ENCODE measurements around the gene ADORA3.
A peak's percentile ranks its signal among the peaks of the same experiment; 100 is the strongest.

Gene ADORA3

GRCh38 chr1:111483876-111484275, 19.6 kb downstream of the ADORA3 start:
- H3K27ac ChIP-seq (ENCODE audit: low read length) = no peak overlapping the region
- H3K79me2 ChIP-seq (ENCODE audit: low read length) = no peaks in the 10 kb centered on the region
- H3K36me3 ChIP-seq (replicated peaks; ENCODE audit: insufficient read depth, low read length) = no peaks in the 10 kb centered on the region
- H3K27me3 ChIP-seq (replicated peaks; ENCODE audit: insufficient read depth, low read length) = peaks cover 20% of the 10 kb centered on the region
- no peak overlapping the region for H2AFZ ChIP-seq (ENCODE audit: low read length)
- H3K4me2 ChIP-seq (ENCODE audit: low read depth, low read length) = no peak overlapping the region
- DNase-seq = no peak
- H4K20me1 ChIP-seq (ENCODE audit: insufficient read depth, low read length) = no peaks in the 10 kb centered on the region
- H3K4me3 ChIP-seq (ENCODE audit: low read length) = no peak overlapping the region
- H3K9ac ChIP-seq (ENCODE audit: low read length) = no peak overlapping the region
- no peaks in the 10 kb centered on the region for H3K9me3 ChIP-seq (replicated peaks; ENCODE audit: insufficient read depth, low read length)
- H3K9me2 ChIP-seq (replicated peaks; ENCODE audit: insufficient read depth, low read length) = no peaks in the 10 kb centered on the region
- no peaks in the 10 kb centered on the region for H3F3A ChIP-seq (ENCODE audit: insufficient read depth, low read length)
- no peak for TF ChIP-seq EZH2phosphoT487 (IDR thresholded peaks at IDR 0.05; ENCODE audit: low read length)
- TF ChIP-seq CTCF (IDR thresholded peaks at IDR 0.05; ENCODE audit: low read length) = no peak
- TF ChIP-seq EZH2 (optimal IDR thresholded peaks at IDR 0.05; ENCODE audit: low read depth, low read length) = no peak
- H3K4me1 ChIP-seq (ENCODE audit: low read length) = no peaks in the 10 kb centered on the region

GRCh38 chr1:111483166-111483565, 20.3 kb downstream of the ADORA3 start:
- no peaks in the 10 kb centered on the region for H4K20me1 ChIP-seq (ENCODE audit: insufficient read depth, low read length)
- H3K79me2 ChIP-seq (ENCODE audit: low read length) = no peaks in the 10 kb centered on the region
- peaks cover 26% of the 10 kb centered on the region for H3K27me3 ChIP-seq (replicated peaks; ENCODE audit: insufficient read depth, low read length)
- no peak overlapping the region for H3K4me2 ChIP-seq (ENCODE audit: low read depth, low read length)
- H3K9me2 ChIP-seq (replicated peaks; ENCODE audit: insufficient read depth, low read length) = no peaks in the 10 kb centered on the region
- no peaks in the 10 kb centered on the region for H3K9me3 ChIP-seq (replicated peaks; ENCODE audit: insufficient read depth, low read length)
- no peak overlapping the region for H2AFZ ChIP-seq (ENCODE audit: low read length)
- no peaks in the 10 kb centered on the region for H3F3A ChIP-seq (ENCODE audit: insufficient read depth, low read length)
- TF ChIP-seq EZH2phosphoT487 (IDR thresholded peaks at IDR 0.05; ENCODE audit: low read length) (no peak), CTCF (IDR thresholded peaks at IDR 0.05; ENCODE audit: low read length) (no peak), EZH2 (optimal IDR thresholded peaks at IDR 0.05; ENCODE audit: low read depth, low read length) (no peak)
- DNase-seq = no peak
- H3K4me3 ChIP-seq (ENCODE audit: low read length) = no peak overlapping the region
- no peak overlapping the region for H3K27ac ChIP-seq (ENCODE audit: low read length)
- no peaks in the 10 kb centered on the region for H3K4me1 ChIP-seq (ENCODE audit: low read length)
- H3K36me3 ChIP-seq (replicated peaks; ENCODE audit: insufficient read depth, low read length) = no peaks in the 10 kb centered on the region
- H3K9ac ChIP-seq (ENCODE audit: low read length) = no peak overlapping the region

- Histone ChIP-seq H3K4me2 (ENCODE audit: low read depth, low read length) (no peak overlapping the region), H3K4me3 (ENCODE audit: low read length) (no peak overlapping the region), H3K36me3 (replicated peaks; ENCODE audit: insufficient read depth, low read length) (no peaks in the 10 kb centered on the region), H2AFZ (ENCODE audit: low read length) (no peak overlapping the region), H3K9me2 (replicated peaks; ENCODE audit: insufficient read depth, low read length) (no peaks in the 10 kb centered on the region), H3K79me2 (ENCODE audit: low read length) (no peaks in the 10 kb centered on the region), H3K27me3 (replicated peaks; ENCODE audit: insufficient read depth, low read length) (peaks cover 33% of the 10 kb centered on the region), H4K20me1 (ENCODE audit: insufficient read depth, low read length) (no peaks in the 10 kb centered on the region), H3K9ac (ENCODE audit: low read length) (no peak overlapping the region), H3K9me3 (replicated peaks; ENCODE audit: insufficient read depth, low read length) (no peaks in the 10 kb centered on the region), H3F3A (ENCODE audit: insufficient read depth, low read length) (no peaks in the 10 kb centered on the region), H3K27ac (ENCODE audit: low read length) (no peak overlapping the region), H3K4me1 (ENCODE audit: low read length) (peaks cover 8% of the 10 kb centered on the region)
- TF ChIP-seq CTCF (IDR thresholded peaks at IDR 0.05; ENCODE audit: low read length) = peak; percentile 33
- TF ChIP-seq EZH2phosphoT487 (IDR thresholded peaks at IDR 0.05; ENCODE audit: low read length) = no peak
- TF ChIP-seq EZH2 (optimal IDR thresholded peaks at IDR 0.05; ENCODE audit: low read depth, low read length) = no peak
- DNase-seq = peak; percentile 20
These were observed 21.8 kb downstream of the ADORA3 start for GRCh38 chr1:111481387-111482221.
